WTC11 (cell line): ENCODE measurements around the gene MT1H. TPM values are rescaled to one million over a fixed set of nuclear protein-coding genes. Genes with fewer than 3 reads are reported as not detected.

Source experiments
- ATAC-seq: fragments of 200-7000 bp; cut with Tn5 transposase; 2 replicates; pipeline ENCODE4 v1.10.0; 2021; ENCODE audit warnings: mild to moderate bottlenecking, moderate library complexity
- CTCF ChIA-PET: fragments of 300-600 bp; sonication (Branson Sonifier 250); formaldehyde crosslinking; loops from one replicate; lab custom pipeline; 2021; ENCODE audit warnings: antibody characterized with exemption; lab: Charles Lee
- POLR2A ChIA-PET: fragments of 350-600 bp; sonication (Branson Sonifier 250); formaldehyde crosslinking; loops from one replicate; lab custom pipeline; 2021; ENCODE audit warnings: antibody characterized with exemption; lab: Charles Lee
- DNase-seq: peaks from one replicate; pipeline ENCODE4 v3.0.0; 2021; ENCODE audit warnings: low spot score
- H3K27ac Mint-ChIP-seq: 2 replicates; pipeline ENCODE4 v1.8.0; 2021; ENCODE audit warnings: mixed read lengths
- H3K27me3 Mint-ChIP-seq: 2 replicates; pipeline ENCODE4 v1.8.0; 2021; ENCODE audit warnings: low read depth, mild to moderate bottlenecking, moderate library complexity, mixed read lengths
- H3K36me3 Mint-ChIP-seq: 2 replicates; pipeline ENCODE4 v1.8.0; 2021; ENCODE audit warnings: mixed read lengths
- H3K4me1 Mint-ChIP-seq: 2 replicates; pipeline ENCODE4 v1.8.0; 2022; ENCODE audit warnings: mixed read lengths
- H3K4me3 Mint-ChIP-seq: 2 replicates; pipeline ENCODE4 v1.8.0; 2021; ENCODE audit warnings: mild to moderate bottlenecking, moderate library complexity, mixed read lengths
- H3K9me3 Mint-ChIP-seq: 2 replicates; pipeline ENCODE4 v1.8.0; 2021; ENCODE audit warnings: mixed read lengths
- ATF1 ChIP-seq: sonication (generic); formaldehyde crosslinking; IDR thresholded peaks from 2 replicates; pipeline ENCODE4 v1.8.1; 2023; ENCODE audit warnings: mild to moderate bottlenecking, moderate library complexity, missing genetic modification reagents
- E2F5 ChIP-seq: sonication (generic); formaldehyde crosslinking; IDR thresholded peaks from 2 replicates; pipeline ENCODE4 v1.8.1; 2022; ENCODE audit warnings: mild to moderate bottlenecking, moderate library complexity, missing genetic modification reagents
- ESRRA ChIP-seq: sonication (generic); formaldehyde crosslinking; IDR thresholded peaks from 2 replicates; pipeline ENCODE4 v1.8.1; 2022; ENCODE audit warnings: mild to moderate bottlenecking, missing genetic modification reagents, borderline replicate concordance
- FOXJ3 ChIP-seq: sonication (generic); formaldehyde crosslinking; IDR thresholded peaks from 2 replicates; pipeline ENCODE4 v1.9.0; 2021; ENCODE audit warnings: missing genetic modification reagents, mild to moderate bottlenecking, borderline replicate concordance
- FOXP1 ChIP-seq: sonication (generic); formaldehyde crosslinking; IDR thresholded peaks from 2 replicates; pipeline ENCODE4 v1.8.0; 2022; ENCODE audit warnings: missing genetic modification reagents, mild to moderate bottlenecking, moderate library complexity, borderline replicate concordance
- IRF1 ChIP-seq: sonication (generic); formaldehyde crosslinking; IDR thresholded peaks from 2 replicates; pipeline ENCODE4 v1.8.0; 2023; ENCODE audit warnings: missing genetic modification reagents
- NFE2L1 ChIP-seq: sonication (generic); formaldehyde crosslinking; IDR thresholded peaks from 2 replicates; pipeline ENCODE4 v1.8.1; 2023; ENCODE audit warnings: missing genetic modification reagents
- NFYB ChIP-seq: sonication (generic); formaldehyde crosslinking; conservative IDR thresholded peaks from 2 replicates; pipeline ENCODE4 v1.8.0; 2022; ENCODE audit warnings: low read depth, missing genetic modification reagents
- NR3C1 ChIP-seq: sonication (generic); formaldehyde crosslinking; conservative IDR thresholded peaks from 2 replicates; pipeline ENCODE4 v1.8.1; 2023; ENCODE audit warnings: low read depth, mild to moderate bottlenecking, missing genetic modification reagents
- TEAD1 ChIP-seq: sonication (generic); formaldehyde crosslinking; IDR thresholded peaks from 2 replicates; pipeline ENCODE4 v1.8.0; 2022; ENCODE audit warnings: mild to moderate bottlenecking, missing genetic modification reagents
- TEAD4 ChIP-seq: sonication (generic); formaldehyde crosslinking; IDR thresholded peaks from 2 replicates; pipeline ENCODE4 v1.8.0; 2022; ENCODE audit warnings: mild to moderate bottlenecking, missing genetic modification reagents
- USF2 ChIP-seq: sonication (generic); formaldehyde crosslinking; IDR thresholded peaks from 2 replicates; pipeline ENCODE4 v1.8.1; 2023; ENCODE audit warnings: mild to moderate bottlenecking, missing genetic modification reagents, moderate library complexity
- ZNF138 ChIP-seq: sonication (generic); formaldehyde crosslinking; conservative IDR thresholded peaks from 2 replicates; pipeline ENCODE4 v1.8.1; 2022; ENCODE audit warnings: mild to moderate bottlenecking, moderate library complexity, missing genetic modification reagents
- ZNF425 ChIP-seq: fragments of 250-450 bp; sonication (Bioruptor Pico); conservative IDR thresholded peaks from 2 replicates; pipeline ENCODE4 v1.9.0; 2021; ENCODE audit warnings: mild to moderate bottlenecking
- total RNA-seq: library from RNA; stranded (reverse); gene quantifications from 3 replicates; pipeline ENCODE4 v1.2.3, GENCODE V29; 2021
- TF ChIP-seq, protein P1 (sequence below): sonication (generic); formaldehyde crosslinking; IDR thresholded peaks from 2 replicates; pipeline ENCODE4 v1.8.1; 2022; ENCODE audit warnings: low read depth, mild to moderate bottlenecking, moderate library complexity, missing genetic modification reagents, borderline replicate concordance
- TF ChIP-seq, protein P2 (sequence below): sonication (generic); formaldehyde crosslinking; IDR thresholded peaks from 2 replicates; pipeline ENCODE4 v1.8.1; 2022; ENCODE audit warnings: missing genetic modification reagents, borderline replicate concordance
- TF ChIP-seq, protein P3 (sequence below): sonication (generic); formaldehyde crosslinking; conservative IDR thresholded peaks from 2 replicates; pipeline ENCODE4 v1.8.1; 2023; ENCODE audit warnings: mild to moderate bottlenecking, low read depth, missing genetic modification reagents, moderate library complexity
- TF ChIP-seq, protein P4 (sequence below): fragments of 250-450 bp; sonication (Bioruptor Pico); IDR thresholded peaks from 2 replicates; pipeline ENCODE4 v1.9.0; 2021; ENCODE audit warnings: mild to moderate bottlenecking

The MT1H gene
- total RNA-seq, 1 experiment from 2014 or later, result 122 TPM

DNA sequence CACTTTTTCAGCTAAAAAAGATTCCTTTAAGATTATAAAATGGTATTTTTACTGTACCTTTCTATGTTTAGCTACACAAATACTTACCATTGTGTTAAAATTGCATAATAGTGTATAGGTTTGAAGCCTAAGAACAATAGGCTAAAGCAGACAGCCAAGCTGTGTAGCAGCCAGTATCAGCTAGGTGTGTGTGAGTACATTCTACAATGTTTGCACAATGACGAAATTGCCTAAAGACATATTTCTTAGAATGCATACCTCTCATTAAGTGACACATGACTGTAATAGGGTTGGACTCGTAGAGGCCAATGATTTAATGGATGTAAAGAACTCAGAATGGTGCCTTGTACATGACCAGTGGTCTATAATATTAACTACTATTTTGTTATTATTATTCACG, 19.8 kb upstream of the MT1H start:
- POLR2A ChIA-PET, result no interaction called here
- ATAC-seq, result no peak
- no peak for DNase-seq
- 0 out of 2 replicates have a peak, but pooled peaks cover 5% of the 10 kb centered on the region for H3K4me1 Mint-ChIP-seq
- TF ChIP-seq FOXJ3 (CRISPR knock-in tag) (no peak), USF2 (CRISPR knock-in tag) (no peak), ESRRA (CRISPR knock-in tag) (no peak), IRF1 (CRISPR knock-in tag) (no peak), NFYB (CRISPR knock-in tag) (no peak), ATF1 (CRISPR knock-in tag) (no peak), ZNF138 (no peak), E2F5 (CRISPR knock-in tag) (no peak)
- TF ChIP-seq, protein P1, sequence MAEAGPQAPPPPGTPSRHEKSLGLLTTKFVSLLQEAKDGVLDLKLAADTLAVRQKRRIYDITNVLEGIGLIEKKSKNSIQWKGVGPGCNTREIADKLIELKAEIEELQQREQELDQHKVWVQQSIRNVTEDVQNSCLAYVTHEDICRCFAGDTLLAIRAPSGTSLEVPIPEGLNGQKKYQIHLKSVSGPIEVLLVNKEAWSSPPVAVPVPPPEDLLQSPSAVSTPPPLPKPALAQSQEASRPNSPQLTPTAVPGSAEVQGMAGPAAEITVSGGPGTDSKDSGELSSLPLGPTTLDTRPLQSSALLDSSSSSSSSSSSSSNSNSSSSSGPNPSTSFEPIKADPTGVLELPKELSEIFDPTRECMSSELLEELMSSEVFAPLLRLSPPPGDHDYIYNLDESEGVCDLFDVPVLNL (CRISPR knock-in tag), result no peak
- TF ChIP-seq, protein P2, sequence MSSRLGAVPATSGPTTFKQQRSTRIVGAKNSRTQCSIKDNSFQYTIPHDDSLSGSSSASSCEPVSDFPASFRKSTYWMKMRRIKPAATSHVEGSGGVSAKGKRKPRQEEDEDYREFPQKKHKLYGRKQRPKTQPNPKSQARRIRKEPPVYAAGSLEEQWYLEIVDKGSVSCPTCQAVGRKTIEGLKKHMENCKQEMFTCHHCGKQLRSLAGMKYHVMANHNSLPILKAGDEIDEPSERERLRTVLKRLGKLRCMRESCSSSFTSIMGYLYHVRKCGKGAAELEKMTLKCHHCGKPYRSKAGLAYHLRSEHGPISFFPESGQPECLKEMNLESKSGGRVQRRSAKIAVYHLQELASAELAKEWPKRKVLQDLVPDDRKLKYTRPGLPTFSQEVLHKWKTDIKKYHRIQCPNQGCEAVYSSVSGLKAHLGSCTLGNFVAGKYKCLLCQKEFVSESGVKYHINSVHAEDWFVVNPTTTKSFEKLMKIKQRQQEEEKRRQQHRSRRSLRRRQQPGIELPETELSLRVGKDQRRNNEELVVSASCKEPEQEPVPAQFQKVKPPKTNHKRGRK (CRISPR knock-in tag), result no peak
- TF ChIP-seq, protein P3, sequence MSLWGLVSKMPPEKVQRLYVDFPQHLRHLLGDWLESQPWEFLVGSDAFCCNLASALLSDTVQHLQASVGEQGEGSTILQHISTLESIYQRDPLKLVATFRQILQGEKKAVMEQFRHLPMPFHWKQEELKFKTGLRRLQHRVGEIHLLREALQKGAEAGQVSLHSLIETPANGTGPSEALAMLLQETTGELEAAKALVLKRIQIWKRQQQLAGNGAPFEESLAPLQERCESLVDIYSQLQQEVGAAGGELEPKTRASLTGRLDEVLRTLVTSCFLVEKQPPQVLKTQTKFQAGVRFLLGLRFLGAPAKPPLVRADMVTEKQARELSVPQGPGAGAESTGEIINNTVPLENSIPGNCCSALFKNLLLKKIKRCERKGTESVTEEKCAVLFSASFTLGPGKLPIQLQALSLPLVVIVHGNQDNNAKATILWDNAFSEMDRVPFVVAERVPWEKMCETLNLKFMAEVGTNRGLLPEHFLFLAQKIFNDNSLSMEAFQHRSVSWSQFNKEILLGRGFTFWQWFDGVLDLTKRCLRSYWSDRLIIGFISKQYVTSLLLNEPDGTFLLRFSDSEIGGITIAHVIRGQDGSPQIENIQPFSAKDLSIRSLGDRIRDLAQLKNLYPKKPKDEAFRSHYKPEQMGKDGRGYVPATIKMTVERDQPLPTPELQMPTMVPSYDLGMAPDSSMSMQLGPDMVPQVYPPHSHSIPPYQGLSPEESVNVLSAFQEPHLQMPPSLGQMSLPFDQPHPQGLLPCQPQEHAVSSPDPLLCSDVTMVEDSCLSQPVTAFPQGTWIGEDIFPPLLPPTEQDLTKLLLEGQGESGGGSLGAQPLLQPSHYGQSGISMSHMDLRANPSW (CRISPR knock-in tag), result no peak
- TF ChIP-seq, all 79 proteins: peak for 0
- CTCF ChIA-PET, result interaction anchor here (1.4 kb wide), 1 partner anchor 8 kb away, joined by 3 read pairs; the partner anchor contains the start of gene MT1F
- H3K9me3 Mint-ChIP-seq, result no peaks in the 10 kb centered on the region
- no peak overlapping the region for H3K4me3 Mint-ChIP-seq
- H3K27me3 Mint-ChIP-seq, result peaks cover 94% of the 10 kb centered on the region
- no peak overlapping the region for H3K27ac Mint-ChIP-seq
- no peaks in the 10 kb centered on the region for H3K36me3 Mint-ChIP-seq

GRCh38 chr16:56651586-56651985, 18.0 kb upstream of the MT1H start, which contains the start of gene MT1B:
TSS of gene MT1B (plus strand) at chr16:56651886. CDS start at chr16:56651954, 68 bp downstream.
- TF ChIP-seq ESRRA (CRISPR knock-in tag), result no peak
- ChIA-PET POLR2A (no interaction called here), CTCF (interaction anchor here (1.6 kb wide), 1 partner anchor 8 kb away, joined by 3 read pairs; no protein-coding TSS in a partner anchor)
- H3K27ac Mint-ChIP-seq, result no peak within 1 kb of the TSS
- H3K4me3 Mint-ChIP-seq, result no peak within 1 kb of the TSS
- DNase-seq (no peak), ATAC-seq (no peak)
- H3K27me3 Mint-ChIP-seq, result peaks cover 91% of the 10 kb centered on the region
- H3K9me3 Mint-ChIP-seq, result no peaks in the 10 kb centered on the region
- H3K4me1 Mint-ChIP-seq, result 0 out of 2 replicates have a peak, but pooled peaks cover 5% of the 10 kb centered on the region
- no peaks in the 10 kb centered on the region for H3K36me3 Mint-ChIP-seq

DNA sequence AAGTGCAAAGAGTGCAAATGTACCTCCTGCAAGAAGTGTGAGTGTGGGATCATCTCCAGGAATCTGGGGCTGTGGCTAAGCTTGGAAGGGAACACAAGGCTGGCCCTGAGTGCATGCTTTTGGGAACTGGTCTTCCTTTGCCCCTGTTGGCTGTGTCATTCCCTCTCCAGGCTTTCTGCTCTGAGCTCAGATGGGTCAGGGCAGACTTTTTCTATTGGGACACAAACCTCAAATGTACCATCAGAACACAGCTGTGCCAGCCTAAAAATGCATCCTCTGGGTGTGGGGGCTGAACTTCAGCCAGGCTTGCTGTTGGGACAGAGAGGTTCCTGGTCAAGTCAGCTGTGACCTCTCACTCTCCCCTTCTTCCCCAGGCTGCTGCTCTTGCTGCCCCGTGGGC, 17.0 kb upstream of the MT1H start:
- H3K4me3 Mint-ChIP-seq, result no peak overlapping the region
- peaks cover 4% of the 10 kb centered on the region for H3K4me1 Mint-ChIP-seq
- H3K27ac Mint-ChIP-seq, result no peak overlapping the region
- CTCF ChIA-PET, result interaction anchor here (1.1 to 1.6 kb wide), 5 partner anchors 9 to 17 kb away, joined by 3 read pairs; partner anchors contain the start of genes MT1G and MT1H
- H3K27me3 Mint-ChIP-seq, result peaks cover 87% of the 10 kb centered on the region
- H3K9me3 Mint-ChIP-seq, result no peaks in the 10 kb centered on the region
- no peak for DNase-seq
- POLR2A ChIA-PET, result no interaction called here
- no peaks in the 10 kb centered on the region for H3K36me3 Mint-ChIP-seq
- no peak for ATAC-seq
- no peak for TF ChIP-seq ZNF425 (CRISPR knock-in tag)
- no peak for TF ChIP-seq FOXP1
- TF ChIP-seq TEAD1 (CRISPR knock-in tag), result no peak
- TF ChIP-seq TEAD4 (CRISPR knock-in tag), result no peak
- no peak for TF ChIP-seq NR3C1
- TF ChIP-seq, protein P4, sequence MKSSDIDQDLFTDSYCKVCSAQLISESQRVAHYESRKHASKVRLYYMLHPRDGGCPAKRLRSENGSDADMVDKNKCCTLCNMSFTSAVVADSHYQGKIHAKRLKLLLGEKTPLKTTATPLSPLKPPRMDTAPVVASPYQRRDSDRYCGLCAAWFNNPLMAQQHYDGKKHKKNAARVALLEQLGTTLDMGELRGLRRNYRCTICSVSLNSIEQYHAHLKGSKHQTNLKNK, result no peak
- TF ChIP-seq, protein P1 (CRISPR knock-in tag), result no peak
- no peak for TF ChIP-seq NFE2L1 (CRISPR knock-in tag)
- no peak for TF ChIP-seq ZNF138
